Glutamatergic neuron (in vitro differentiated cells): ENCODE data around the gene LTBP4. TPM values are rescaled to one million over a fixed set of nuclear protein-coding genes. Genes with fewer than 3 reads are reported as not detected.

ENCODE experiments used
- DNase-seq: peaks from one replicate; pipeline ENCODE4 v3.0.0; 2022
- H3K27ac Mint-ChIP-seq: one replicate; pipeline ENCODE4 v1.8.0; 2020; ENCODE audit warnings: mild to moderate bottlenecking, mixed read lengths, inconsistent platforms; ENCODE audit not compliant: unreplicated experiment
- H3K27me3 Mint-ChIP-seq: one replicate; pipeline ENCODE4 v1.8.0; 2020; ENCODE audit warnings: mild to moderate bottlenecking, moderate library complexity, mixed read lengths, inconsistent platforms; ENCODE audit not compliant: unreplicated experiment
- H3K36me3 Mint-ChIP-seq: one replicate; pipeline ENCODE4 v1.8.0; 2020; ENCODE audit warnings: mild to moderate bottlenecking, mixed read lengths, inconsistent platforms; ENCODE audit not compliant: unreplicated experiment
- H3K4me1 Mint-ChIP-seq: one replicate; pipeline ENCODE4 v1.8.0; 2020; ENCODE audit warnings: mild to moderate bottlenecking, low read depth, mixed read lengths, inconsistent platforms; ENCODE audit not compliant: unreplicated experiment
- H3K4me3 Mint-ChIP-seq: one replicate; pipeline ENCODE4 v1.8.0; 2020; ENCODE audit warnings: mild to moderate bottlenecking, mixed read lengths, inconsistent platforms; ENCODE audit not compliant: unreplicated experiment
- H3K9me3 Mint-ChIP-seq: one replicate; pipeline ENCODE4 v1.8.0; 2020; ENCODE audit warnings: mild to moderate bottlenecking, moderate library complexity, mixed read lengths, inconsistent platforms; ENCODE audit not compliant: unreplicated experiment
- CTCF ChIP-seq: fragments of 200-600 bp; sonication (generic); IDR thresholded peaks from one replicate; pipeline ENCODE4 v1.5.0; 2021; ENCODE audit not compliant: partially characterized antibody, unreplicated experiment
- total RNA-seq: library from RNA; stranded (reverse); fragmentation: NEBNext Ultra II Directional; extraction: Animal tissue kit (Norgen Biotek cat#: 25700); gene quantifications from one replicate; pipeline ENCODE4 v1.2.1, GENCODE V29; 2021; ENCODE audit not compliant: unreplicated experiment

Gene LTBP4
- total RNA-seq, 1 donor from 2014 or later = 169 TPM

GRCh38 chr19:40592170-40592569 lies 9.0 kb upstream of the LTBP4 start:
- TF ChIP-seq CTCF = no peak
- Mint-ChIP-seq H3K4me1 (peaks cover 8% of the 10 kb centered on the region), H3K36me3 (peaks cover 7% of the 10 kb centered on the region), H3K9me3 (peaks cover 5% of the 10 kb centered on the region), H3K27me3 (peaks cover 11% of the 10 kb centered on the region), H3K4me3 (peak overlapping the region; percentile 18), H3K27ac (no peak overlapping the region)
- DNase-seq = no peak

- no peak for DNase-seq
- Mint-ChIP-seq H3K27me3 (peaks cover 11% of the 10 kb centered on the region), H3K27ac (no peak overlapping the region), H3K4me1 (peaks cover 13% of the 10 kb centered on the region), H3K4me3 (peak overlapping the region; percentile 54), H3K36me3 (no peaks in the 10 kb centered on the region), H3K9me3 (peaks cover 3% of the 10 kb centered on the region)
- no peak for TF ChIP-seq CTCF
These were observed 6.9 kb upstream of the LTBP4 start for GRCh38 chr19:40594255-40594654.

GRCh38 chr19:40594657-40595091 lies 6.5 kb upstream of the LTBP4 start:
- peaks cover 9% of the 10 kb centered on the region for H3K27me3 Mint-ChIP-seq
- H3K36me3 Mint-ChIP-seq = no peaks in the 10 kb centered on the region
- H3K4me1 Mint-ChIP-seq = peaks cover 15% of the 10 kb centered on the region
- TF ChIP-seq CTCF = no peak
- no peak overlapping the region for H3K27ac Mint-ChIP-seq
- H3K9me3 Mint-ChIP-seq = peaks cover 1% of the 10 kb centered on the region
- peak overlapping the region; percentile 54 for H3K4me3 Mint-ChIP-seq
- DNase-seq = peak; percentile 41

- Mint-ChIP-seq H3K36me3 (no peaks in the 10 kb centered on the region), H3K4me3 (no peak overlapping the region), H3K27me3 (peaks cover 12% of the 10 kb centered on the region), H3K4me1 (peaks cover 17% of the 10 kb centered on the region), H3K9me3 (peaks cover 1% of the 10 kb centered on the region), H3K27ac (no peak overlapping the region)
- peak; percentile 40 for DNase-seq
- no peak for TF ChIP-seq CTCF
These were observed 4.4 kb upstream of the LTBP4 start for GRCh38 chr19:40596608-40597328.

GRCh38 chr19:40597329-40597838 lies 3.8 kb upstream of the LTBP4 start:
- Mint-ChIP-seq H3K9me3 (no peaks in the 10 kb centered on the region), H3K36me3 (no peaks in the 10 kb centered on the region), H3K27ac (peak overlapping the region; percentile 12), H3K27me3 (peaks cover 13% of the 10 kb centered on the region), H3K4me1 (peaks cover 19% of the 10 kb centered on the region), H3K4me3 (peak overlapping the region; percentile 86)
- TF ChIP-seq CTCF = no peak
- DNase-seq = no peak
